ENCODE data around the gene CSTF1.

DNA sequence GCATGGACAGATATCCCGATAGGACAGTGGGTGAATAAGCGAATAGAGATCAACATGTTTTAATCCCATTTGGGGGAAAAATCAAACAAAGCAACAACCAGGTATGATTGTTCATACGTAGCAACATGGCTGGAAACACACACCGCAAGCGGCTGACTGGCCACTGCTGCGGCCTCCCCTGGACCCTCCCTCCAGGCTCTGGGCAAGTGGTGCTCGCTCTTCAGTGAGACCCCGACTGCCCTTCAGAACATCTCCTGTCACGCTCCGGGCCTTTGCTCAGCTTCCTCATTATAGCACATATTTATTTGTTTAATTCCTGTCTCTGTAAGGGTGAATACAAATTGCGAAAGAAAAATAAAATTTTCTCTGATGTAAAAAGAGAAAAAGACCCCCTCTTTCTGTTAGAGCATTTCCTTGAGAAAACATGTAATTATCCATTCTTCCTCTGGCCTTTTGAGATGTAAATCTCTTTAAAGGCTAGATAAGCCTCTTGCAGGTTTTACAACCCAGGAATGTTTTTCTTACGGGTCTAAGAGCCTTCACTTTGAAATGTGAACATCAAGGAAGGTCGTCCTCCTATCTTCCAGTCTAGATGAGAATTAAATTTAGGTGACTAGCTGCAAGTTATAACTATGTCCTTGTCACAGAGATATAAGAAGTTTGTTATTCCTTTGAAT is 44.7 kb upstream of the CSTF1 start:
- TF ChIP-seq, protein P1, sequence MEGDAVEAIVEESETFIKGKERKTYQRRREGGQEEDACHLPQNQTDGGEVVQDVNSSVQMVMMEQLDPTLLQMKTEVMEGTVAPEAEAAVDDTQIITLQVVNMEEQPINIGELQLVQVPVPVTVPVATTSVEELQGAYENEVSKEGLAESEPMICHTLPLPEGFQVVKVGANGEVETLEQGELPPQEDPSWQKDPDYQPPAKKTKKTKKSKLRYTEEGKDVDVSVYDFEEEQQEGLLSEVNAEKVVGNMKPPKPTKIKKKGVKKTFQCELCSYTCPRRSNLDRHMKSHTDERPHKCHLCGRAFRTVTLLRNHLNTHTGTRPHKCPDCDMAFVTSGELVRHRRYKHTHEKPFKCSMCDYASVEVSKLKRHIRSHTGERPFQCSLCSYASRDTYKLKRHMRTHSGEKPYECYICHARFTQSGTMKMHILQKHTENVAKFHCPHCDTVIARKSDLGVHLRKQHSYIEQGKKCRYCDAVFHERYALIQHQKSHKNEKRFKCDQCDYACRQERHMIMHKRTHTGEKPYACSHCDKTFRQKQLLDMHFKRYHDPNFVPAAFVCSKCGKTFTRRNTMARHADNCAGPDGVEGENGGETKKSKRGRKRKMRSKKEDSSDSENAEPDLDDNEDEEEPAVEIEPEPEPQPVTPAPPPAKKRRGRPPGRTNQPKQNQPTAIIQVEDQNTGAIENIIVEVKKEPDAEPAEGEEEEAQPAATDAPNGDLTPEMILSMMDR (IDR thresholded peaks at IDR 0.05 in 8 of 11, conservative IDR thresholded peaks at IDR 0.05 in 3 of 11) = no peak
- TF ChIP-seq POLR2AphosphoS5 (IDR thresholded peaks at IDR 0.05) = no peak
